H9 (cell line): ENCODE results near the gene TMEFF2. TPM values are rescaled to one million over a fixed set of nuclear protein-coding genes. Genes with fewer than 3 reads are reported as not detected.

Experiments
- DNase-seq: peaks from one replicate; pipeline ENCODE4 v3.0.0-alpha.2; 2017
- H2AFZ ChIP-seq: one replicate; pipeline ENCODE4 v1.6.1; 2013; ENCODE audit warnings: mild to moderate bottlenecking, low read length, control low read depth, moderate library complexity
- H2AK5ac ChIP-seq: 2 replicates; pipeline ENCODE4 v1.6.1; 2013; ENCODE audit warnings: low read length, control low read depth, mixed read lengths; ENCODE audit not compliant: insufficient read length
- H2BK120ac ChIP-seq: one replicate; pipeline ENCODE4 v1.6.1; 2013; ENCODE audit warnings: low read depth, mild to moderate bottlenecking, low read length, control low read depth, inconsistent platforms; ENCODE audit not compliant: poor library complexity, severe bottlenecking
- H2BK12ac ChIP-seq: 2 replicates; pipeline ENCODE4 v1.6.1; 2013; ENCODE audit warnings: low read length, control low read depth, mixed read lengths, low read depth; ENCODE audit not compliant: insufficient read length
- H2BK15ac ChIP-seq: 2 replicates; pipeline ENCODE4 v1.6.1; 2013; ENCODE audit warnings: low read depth, low read length, control low read depth
- H2BK20ac ChIP-seq: one replicate; pipeline ENCODE4 v1.6.1; 2013; ENCODE audit warnings: low read depth, mild to moderate bottlenecking, low read length, control low read depth, inconsistent platforms; ENCODE audit not compliant: poor library complexity, severe bottlenecking
- H2BK5ac ChIP-seq: 2 replicates; pipeline ENCODE4 v1.6.1; 2013; ENCODE audit warnings: low read length, control low read depth, mixed read lengths; ENCODE audit not compliant: insufficient read length
- H3K14ac ChIP-seq: 2 replicates; pipeline ENCODE4 v1.6.1; 2013; ENCODE audit warnings: low read length, control low read depth; ENCODE audit not compliant: insufficient read depth
- H3K18ac ChIP-seq: 2 replicates; pipeline ENCODE4 v1.6.1; 2013; ENCODE audit warnings: low read depth, mild to moderate bottlenecking, mixed read lengths, low read length, control low read depth; ENCODE audit not compliant: insufficient read length
- H3K23ac ChIP-seq: 2 replicates; pipeline ENCODE4 v1.6.1; 2013; ENCODE audit warnings: low read length, control low read depth, mixed read lengths, low read depth; ENCODE audit not compliant: insufficient read length
- H3K23me2 ChIP-seq: 2 replicates; pipeline ENCODE4 v1.6.1; 2013; ENCODE audit warnings: low read depth, mild to moderate bottlenecking, mixed read lengths, low read length, control low read depth; ENCODE audit not compliant: insufficient read length, poor library complexity, severe bottlenecking
- H3K27ac ChIP-seq: 2 replicates; pipeline ENCODE4 v1.5.1; 2013; ENCODE audit warnings: low read length, control low read depth, mixed read lengths, low read depth; ENCODE audit not compliant: insufficient read length
- H3K27me3 ChIP-seq: 2 replicates; pipeline ENCODE4 v1.6.1; 2013; ENCODE audit warnings: low read length, control low read depth, inconsistent platforms; ENCODE audit not compliant: insufficient read depth
- H3K4ac ChIP-seq: 2 replicates; pipeline ENCODE4 v1.6.1; 2013; ENCODE audit warnings: low read depth, mild to moderate bottlenecking, control low read depth, inconsistent platforms, low read length, moderate library complexity
- H3K4me1 ChIP-seq: 2 replicates; pipeline ENCODE4 v1.6.1; 2013; ENCODE audit warnings: low read length, control low read depth, inconsistent platforms; ENCODE audit not compliant: insufficient read depth
- H3K4me2 ChIP-seq: 2 replicates; pipeline ENCODE4 v1.6.1; 2013; ENCODE audit warnings: low read length, control low read depth, mixed read lengths; ENCODE audit not compliant: insufficient read length, insufficient read depth
- H3K56ac ChIP-seq: 2 replicates; pipeline ENCODE4 v1.6.1; 2013; ENCODE audit warnings: low read depth, mild to moderate bottlenecking, mixed read lengths, low read length, control low read depth; ENCODE audit not compliant: insufficient read length
- H3K79me1 ChIP-seq: 2 replicates; pipeline ENCODE4 v1.6.1; 2013; ENCODE audit warnings: low read depth, mild to moderate bottlenecking, moderate library complexity, low read length, control low read depth, inconsistent platforms; ENCODE audit not compliant: insufficient read depth, poor library complexity, severe bottlenecking
- H3K79me2 ChIP-seq: 2 replicates; pipeline ENCODE4 v1.6.1; 2013; ENCODE audit warnings: low read length, control low read depth, inconsistent platforms; ENCODE audit not compliant: insufficient read depth
- H3K9ac ChIP-seq: 2 replicates; pipeline ENCODE4 v1.6.1; 2013; ENCODE audit warnings: low read length, control low read depth, mixed read lengths; ENCODE audit not compliant: insufficient read length; ENCODE audit errors: extremely low read depth
- H3K9me3 ChIP-seq: one replicate; pipeline ENCODE4 v1.6.1; 2013; ENCODE audit warnings: low read depth, low read length, inconsistent platforms; ENCODE audit not compliant: control insufficient read depth
- H3T11ph ChIP-seq: one replicate; pipeline ENCODE4 v1.6.1; 2013; ENCODE audit warnings: mild to moderate bottlenecking, low read length, control low read depth, inconsistent platforms
- H4K20me1 ChIP-seq: one replicate; pipeline ENCODE4 v1.6.1; 2013; ENCODE audit not compliant: control insufficient read depth, insufficient read length, insufficient read depth
- H4K5ac ChIP-seq: 2 replicates; pipeline ENCODE4 v1.6.1; 2013; ENCODE audit warnings: low read depth, mild to moderate bottlenecking, mixed read lengths, low read length, control low read depth; ENCODE audit not compliant: insufficient read length
- H4K8ac ChIP-seq: replicated peaks from 2 replicates; pipeline ENCODE4 v1.6.1; 2013; ENCODE audit warnings: low read length, control low read depth, mixed read lengths, low read depth; ENCODE audit not compliant: insufficient read length
- H4K91ac ChIP-seq: 2 replicates; pipeline ENCODE4 v1.6.1; 2013; ENCODE audit warnings: low read depth, mild to moderate bottlenecking, moderate library complexity, mixed read lengths, low read length, control low read depth; ENCODE audit not compliant: insufficient read length
- H3K27ac Mint-ChIP-seq, 3 experiments: 2 replicates in 2 of 3; 3 replicates in 1 of 3; pipeline ENCODE4 v1.8.0; 2020 to 2021; ENCODE audit warnings: mixed read lengths in 3 of 3, mild to moderate bottlenecking in 1 of 3, moderate library complexity in 1 of 3
- H3K27me3 Mint-ChIP-seq: 2 replicates; pipeline ENCODE4 v1.8.0; 2021; ENCODE audit warnings: low read depth, mild to moderate bottlenecking, moderate library complexity, mixed read lengths
- H3K36me3 Mint-ChIP-seq, 3 experiments: 2 replicates in 2 of 3; 3 replicates in 1 of 3; pipeline ENCODE4 v1.8.0; 2020 to 2021; ENCODE audit warnings: low read depth in 3 of 3, mixed read lengths in 3 of 3; ENCODE audit not compliant: insufficient read depth in 1 of 3
- H3K4me1 Mint-ChIP-seq, 2 experiments: 2 replicates each; pipeline ENCODE4 v1.8.0; 2020; ENCODE audit warnings: mixed read lengths in 2 of 2
- H3K4me3 Mint-ChIP-seq, 2 experiments: 2 replicates in 1 of 2; 3 replicates in 1 of 2; pipeline ENCODE4 v1.8.0; 2020 to 2021; ENCODE audit warnings: mild to moderate bottlenecking in 2 of 2, mixed read lengths in 2 of 2, moderate library complexity in 1 of 2
- H3K9me3 Mint-ChIP-seq, 2 experiments: 2 replicates in 1 of 2; 3 replicates in 1 of 2; pipeline ENCODE4 v1.8.0; 2020; ENCODE audit warnings: mild to moderate bottlenecking in 2 of 2, mixed read lengths in 2 of 2, moderate library complexity in 1 of 2
- WGBS: extraction: QIAGEN DNeasy Blood & Tissue Kit; methylation state at CpG from one replicate; pipeline ENCODE4 v1.1.7; 2013; ENCODE audit warnings: missing lambda C conversion rate, low lambda C conversion rate, mixed read lengths; ENCODE audit not compliant: insufficient read length; ENCODE audit errors: extremely low coverage; 5-methylcytosine and 5-hydroxymethylcytosine counted together
- total RNA-seq: library from RNA; stranded (reverse); gene quantifications from 2 replicates; pipeline ENCODE4 v1.2.1, GENCODE V29; 2021
- TF ChIP-seq, protein P1 (sequence below): fragments of 200-600 bp; sonication (generic); conservative IDR thresholded peaks from 3 replicates; pipeline ENCODE4 v1.8.0; 2021; ENCODE audit warnings: antibody characterized with exemption, mild to moderate bottlenecking

TMEFF2 gene
- total RNA-seq, 1 experiment from 2014 or later, result 0.39 TPM

DNA sequence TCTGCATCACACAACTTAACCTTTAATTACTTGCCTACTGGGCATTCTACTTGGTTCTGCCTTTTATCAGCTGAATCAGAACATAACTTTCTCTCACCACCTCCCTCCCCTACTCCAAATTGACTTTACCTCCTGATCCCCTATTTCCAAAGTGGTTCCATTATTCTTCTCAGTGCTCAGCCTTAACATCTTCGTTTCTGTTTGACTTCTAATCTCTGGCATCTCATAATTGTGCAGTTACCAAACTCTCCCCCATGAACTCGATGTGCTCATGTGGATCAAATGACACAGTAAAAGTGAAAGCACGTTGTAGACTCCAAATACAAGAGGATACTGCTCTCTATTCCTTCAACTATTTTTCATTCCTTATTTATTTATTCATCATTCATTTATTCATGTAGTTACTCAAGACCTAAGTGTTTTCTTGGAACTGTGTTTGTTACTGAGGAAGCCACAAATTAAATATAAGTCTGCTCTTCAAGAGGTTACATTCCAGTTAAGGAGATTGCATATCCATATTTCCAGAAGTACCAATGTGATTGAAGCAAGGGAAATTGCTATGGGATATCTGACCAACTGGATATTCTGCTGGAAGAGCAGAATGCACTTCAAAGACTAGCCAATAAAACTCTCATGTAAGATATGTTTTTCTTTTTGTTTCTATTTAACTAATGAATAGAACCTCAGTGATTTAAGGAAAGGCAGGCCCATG lies 158.8 kb downstream of the TMEFF2 start:
- Mint-ChIP-seq H3K27me3 (no peaks in the 10 kb centered on the region), H3K36me3 (no peaks in the 10 kb centered on the region), H3K9me3 (no peaks in the 10 kb centered on the region), H3K4me3 (no peak overlapping the region), H3K27ac (no peak overlapping the region), H3K4me1 (no peaks in the 10 kb centered on the region)
- no peak overlapping the region for H3K14ac ChIP-seq
- H3K18ac ChIP-seq, result no peak overlapping the region
- no peak for DNase-seq
- no peak overlapping the region for H3K23ac ChIP-seq
- no peak overlapping the region for H3K9ac ChIP-seq
- H4K5ac ChIP-seq, result no peak overlapping the region
- H3K4me2 ChIP-seq, result no peak overlapping the region
- no peak overlapping the region for H3T11ph ChIP-seq
- H2BK5ac ChIP-seq, result no peak overlapping the region
- no peak overlapping the region for H2BK15ac ChIP-seq
- H3K79me2 ChIP-seq, result no peaks in the 10 kb centered on the region
- no peak overlapping the region for H2AFZ ChIP-seq
- H2BK12ac ChIP-seq, result no peak overlapping the region
- no peak overlapping the region for H3K27ac ChIP-seq
- H3K79me1 ChIP-seq, result no peaks in the 10 kb centered on the region
- H3K23me2 ChIP-seq, result no peaks in the 10 kb centered on the region
- H3K56ac ChIP-seq, result no peak overlapping the region
- no peaks in the 10 kb centered on the region for H3K9me3 ChIP-seq
- H2AK5ac ChIP-seq, result no peak overlapping the region
- H3K27me3 ChIP-seq, result no peaks in the 10 kb centered on the region; the same call in 1 of the 2 replicates
- H3K4ac ChIP-seq, result no peak overlapping the region
- H4K20me1 ChIP-seq, result no peaks in the 10 kb centered on the region
- H4K91ac ChIP-seq, result no peak overlapping the region
- no peak overlapping the region for H2BK20ac ChIP-seq
- no CpG with 5 or more reads among the region's 3 CpGs for WGBS
- H3K4me1 ChIP-seq, result no peaks in the 10 kb centered on the region
- no peak overlapping the region for H2BK120ac ChIP-seq
- H4K8ac ChIP-seq, result no peak overlapping the region
- TF ChIP-seq, protein P1, sequence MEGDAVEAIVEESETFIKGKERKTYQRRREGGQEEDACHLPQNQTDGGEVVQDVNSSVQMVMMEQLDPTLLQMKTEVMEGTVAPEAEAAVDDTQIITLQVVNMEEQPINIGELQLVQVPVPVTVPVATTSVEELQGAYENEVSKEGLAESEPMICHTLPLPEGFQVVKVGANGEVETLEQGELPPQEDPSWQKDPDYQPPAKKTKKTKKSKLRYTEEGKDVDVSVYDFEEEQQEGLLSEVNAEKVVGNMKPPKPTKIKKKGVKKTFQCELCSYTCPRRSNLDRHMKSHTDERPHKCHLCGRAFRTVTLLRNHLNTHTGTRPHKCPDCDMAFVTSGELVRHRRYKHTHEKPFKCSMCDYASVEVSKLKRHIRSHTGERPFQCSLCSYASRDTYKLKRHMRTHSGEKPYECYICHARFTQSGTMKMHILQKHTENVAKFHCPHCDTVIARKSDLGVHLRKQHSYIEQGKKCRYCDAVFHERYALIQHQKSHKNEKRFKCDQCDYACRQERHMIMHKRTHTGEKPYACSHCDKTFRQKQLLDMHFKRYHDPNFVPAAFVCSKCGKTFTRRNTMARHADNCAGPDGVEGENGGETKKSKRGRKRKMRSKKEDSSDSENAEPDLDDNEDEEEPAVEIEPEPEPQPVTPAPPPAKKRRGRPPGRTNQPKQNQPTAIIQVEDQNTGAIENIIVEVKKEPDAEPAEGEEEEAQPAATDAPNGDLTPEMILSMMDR, result no peak
